ENCODE results near the gene TET2.

DNA sequence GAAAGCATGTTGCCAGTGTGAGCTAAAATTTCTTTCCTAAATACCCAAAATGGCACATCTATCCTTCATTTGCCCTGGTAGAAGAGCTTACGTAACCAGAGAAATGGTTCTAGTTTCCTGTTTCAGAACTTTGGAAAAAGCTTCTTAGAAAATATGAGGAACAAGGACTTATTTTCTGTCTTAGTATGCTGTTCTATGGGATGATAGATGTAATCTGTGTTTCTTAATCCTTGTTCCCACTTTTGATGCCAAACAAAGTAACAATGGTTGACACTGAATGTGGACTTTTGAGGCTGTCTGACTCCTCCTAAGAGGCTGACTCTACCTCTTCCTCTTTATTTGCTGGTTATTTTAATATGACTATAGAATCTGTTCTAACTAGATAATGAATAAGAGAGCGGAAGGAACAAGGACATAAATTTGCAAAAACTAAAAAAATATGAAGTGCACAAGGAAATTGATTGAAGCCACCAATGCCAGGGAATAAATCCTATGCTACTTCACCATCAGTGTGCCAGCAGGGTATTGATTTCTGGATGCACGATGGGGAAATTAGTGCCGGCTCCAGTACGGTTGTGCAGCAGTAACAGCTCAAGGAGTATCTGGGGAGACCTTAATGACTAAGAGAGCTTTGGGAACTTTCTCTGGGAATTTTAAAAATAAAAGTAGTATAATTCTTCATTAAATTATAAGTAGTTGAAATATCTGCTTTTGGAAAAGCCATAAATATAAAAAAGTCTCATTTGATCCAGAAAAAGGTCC is 39.4 kb upstream of the TET2 start:
- TF ChIP-seq, protein P1, sequence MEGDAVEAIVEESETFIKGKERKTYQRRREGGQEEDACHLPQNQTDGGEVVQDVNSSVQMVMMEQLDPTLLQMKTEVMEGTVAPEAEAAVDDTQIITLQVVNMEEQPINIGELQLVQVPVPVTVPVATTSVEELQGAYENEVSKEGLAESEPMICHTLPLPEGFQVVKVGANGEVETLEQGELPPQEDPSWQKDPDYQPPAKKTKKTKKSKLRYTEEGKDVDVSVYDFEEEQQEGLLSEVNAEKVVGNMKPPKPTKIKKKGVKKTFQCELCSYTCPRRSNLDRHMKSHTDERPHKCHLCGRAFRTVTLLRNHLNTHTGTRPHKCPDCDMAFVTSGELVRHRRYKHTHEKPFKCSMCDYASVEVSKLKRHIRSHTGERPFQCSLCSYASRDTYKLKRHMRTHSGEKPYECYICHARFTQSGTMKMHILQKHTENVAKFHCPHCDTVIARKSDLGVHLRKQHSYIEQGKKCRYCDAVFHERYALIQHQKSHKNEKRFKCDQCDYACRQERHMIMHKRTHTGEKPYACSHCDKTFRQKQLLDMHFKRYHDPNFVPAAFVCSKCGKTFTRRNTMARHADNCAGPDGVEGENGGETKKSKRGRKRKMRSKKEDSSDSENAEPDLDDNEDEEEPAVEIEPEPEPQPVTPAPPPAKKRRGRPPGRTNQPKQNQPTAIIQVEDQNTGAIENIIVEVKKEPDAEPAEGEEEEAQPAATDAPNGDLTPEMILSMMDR (conservative IDR thresholded peaks at IDR 0.05; ENCODE audit: low read depth, low read length), result no peak
- TF ChIP-seq FOS (IDR thresholded peaks at IDR 0.05; ENCODE audit: low read depth, low read length) (no peak), RAD21 (IDR thresholded peaks at IDR 0.05; ENCODE audit: low read length) (no peak), SMC3 (IDR thresholded peaks at IDR 0.05; ENCODE audit: low read depth, low read length) (no peak), BHLHE40 (IDR thresholded peaks at IDR 0.05; ENCODE audit: low read depth, low read length) (no peak), CEBPB (IDR thresholded peaks at IDR 0.05; ENCODE audit: low read depth, low read length) (no peak), MXI1 (IDR thresholded peaks at IDR 0.05; ENCODE audit: borderline replicate concordance, low read depth, low read length) (no peak)
